ENCODE measurements around the gene TIPRL. TPM values are rescaled to one million over a fixed set of nuclear protein-coding genes. Genes with fewer than 3 reads are reported as not detected.

The TIPRL gene
- total and polyA plus RNA-seq, 11 donors = 11.8 to 39.4 (median 32.7) TPM

DNA sequence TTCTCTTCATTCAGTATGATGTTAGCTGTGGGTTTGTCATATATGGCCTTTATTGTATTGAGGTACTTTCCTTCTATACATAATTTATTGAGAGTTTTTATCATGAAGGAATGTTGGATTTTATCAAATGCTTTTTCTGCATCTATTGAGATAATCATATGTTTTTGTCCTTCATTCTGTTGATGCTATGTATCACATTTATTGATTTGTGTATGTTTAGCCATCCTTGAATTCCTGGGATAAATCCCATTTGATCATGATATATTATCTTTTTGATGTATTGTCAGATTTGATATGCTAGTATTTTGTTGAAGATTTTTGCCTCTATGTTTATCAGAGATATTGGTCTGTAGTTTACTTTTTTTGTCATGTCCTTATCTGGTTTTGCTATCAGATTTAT, 21.1 kb upstream of the TIPRL start:
- DNase-seq (no peak), ATAC-seq (no peak)
- H3K4me3 ChIP-seq = no peak overlapping the region
- H3K27ac ChIP-seq = no peak overlapping the region
- intact Hi-C loops (cut with DNase I) = no loop called here
- TF ChIP-seq POLR2A (IDR thresholded peaks at IDR 0.05) = no peak
- TF ChIP-seq, protein P1, sequence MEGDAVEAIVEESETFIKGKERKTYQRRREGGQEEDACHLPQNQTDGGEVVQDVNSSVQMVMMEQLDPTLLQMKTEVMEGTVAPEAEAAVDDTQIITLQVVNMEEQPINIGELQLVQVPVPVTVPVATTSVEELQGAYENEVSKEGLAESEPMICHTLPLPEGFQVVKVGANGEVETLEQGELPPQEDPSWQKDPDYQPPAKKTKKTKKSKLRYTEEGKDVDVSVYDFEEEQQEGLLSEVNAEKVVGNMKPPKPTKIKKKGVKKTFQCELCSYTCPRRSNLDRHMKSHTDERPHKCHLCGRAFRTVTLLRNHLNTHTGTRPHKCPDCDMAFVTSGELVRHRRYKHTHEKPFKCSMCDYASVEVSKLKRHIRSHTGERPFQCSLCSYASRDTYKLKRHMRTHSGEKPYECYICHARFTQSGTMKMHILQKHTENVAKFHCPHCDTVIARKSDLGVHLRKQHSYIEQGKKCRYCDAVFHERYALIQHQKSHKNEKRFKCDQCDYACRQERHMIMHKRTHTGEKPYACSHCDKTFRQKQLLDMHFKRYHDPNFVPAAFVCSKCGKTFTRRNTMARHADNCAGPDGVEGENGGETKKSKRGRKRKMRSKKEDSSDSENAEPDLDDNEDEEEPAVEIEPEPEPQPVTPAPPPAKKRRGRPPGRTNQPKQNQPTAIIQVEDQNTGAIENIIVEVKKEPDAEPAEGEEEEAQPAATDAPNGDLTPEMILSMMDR (IDR thresholded peaks at IDR 0.05) = no peak
- H3K36me3 ChIP-seq = no peaks in the 10 kb centered on the region
- H3K27me3 ChIP-seq = no peaks in the 10 kb centered on the region
- H3K9me3 ChIP-seq = peaks cover 0 to 33% (median 5%) of the 10 kb centered on the region in 12 donors
- H3K4me1 ChIP-seq = no peaks in the 10 kb centered on the region

GRCh38 chr1:168159251-168159650, 19.5 kb upstream of the TIPRL start:
- H3K4me1 ChIP-seq = no peaks in the 10 kb centered on the region
- intact Hi-C loops (cut with DNase I) = no loop called here
- no peak overlapping the region for H3K27ac ChIP-seq
- WGBS, 4 donors = 48 to 54% (median 52%) methylated on average over 1 of the region's 1 CpG
- TF ChIP-seq, protein P1 (IDR thresholded peaks at IDR 0.05) = no peak
- TF ChIP-seq POLR2A (IDR thresholded peaks at IDR 0.05) = no peak
- ATAC-seq = no peak
- DNase-seq = no peak
- no peaks in the 10 kb centered on the region for H3K36me3 ChIP-seq
- H3K27me3 ChIP-seq = no peaks in the 10 kb centered on the region
- no peak overlapping the region for H3K4me3 ChIP-seq
- peaks cover 0 to 33% (median 5%) of the 10 kb centered on the region in 12 donors for H3K9me3 ChIP-seq

DNA sequence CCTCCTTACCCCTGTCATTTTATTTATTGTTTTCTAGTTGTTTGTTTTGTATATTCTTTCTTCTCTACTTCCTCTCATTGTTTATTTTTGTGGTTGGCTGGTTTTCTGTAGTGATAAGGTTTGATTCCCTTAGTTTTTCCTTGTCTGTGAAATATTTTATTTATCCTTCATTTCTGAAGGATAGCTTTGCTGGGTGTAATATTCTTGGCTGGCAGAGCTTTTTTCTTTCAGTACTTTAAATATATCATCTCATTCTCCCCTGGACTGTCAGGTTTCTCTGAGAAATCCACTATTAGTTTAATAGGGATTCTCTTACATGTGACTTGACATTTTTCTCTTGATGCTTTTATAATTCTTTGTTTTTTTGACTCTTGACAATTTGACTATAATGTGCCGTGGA, 18.8 kb upstream of the TIPRL start:
- 94 to 98% (median 95%) methylated on average over 1 of the region's 1 CpG for WGBS, 4 donors
- ATAC-seq = no peak

DNA sequence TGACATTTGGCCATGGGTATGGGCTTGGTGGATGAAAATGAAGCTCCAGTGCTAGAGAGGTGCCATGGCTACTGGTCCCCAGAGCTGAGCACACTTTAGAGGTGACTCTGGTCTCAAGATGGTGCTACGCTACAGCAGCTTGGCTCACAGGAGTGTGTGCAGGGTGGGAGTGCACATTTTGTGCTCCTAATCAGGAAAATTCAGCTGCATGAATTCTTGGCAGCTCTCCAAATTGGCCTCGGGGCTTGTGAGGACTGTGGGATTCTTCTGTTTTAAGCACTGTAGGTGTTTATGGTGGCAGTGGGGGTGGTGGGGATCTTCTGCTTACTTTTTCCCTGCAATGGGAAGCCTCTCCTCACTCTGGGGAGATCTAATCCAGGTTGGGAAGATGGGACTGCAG, 17.3 kb upstream of the TIPRL start:
- no peaks in the 10 kb centered on the region for H3K4me1 ChIP-seq
- H3K4me3 ChIP-seq = no peak overlapping the region
- DNase-seq = no peak
- intact Hi-C loops (cut with DNase I) = no loop called here
- TF ChIP-seq POLR2A (IDR thresholded peaks at IDR 0.05) = no peak
- TF ChIP-seq, protein P1 (IDR thresholded peaks at IDR 0.05) = no peak
- WGBS, 4 donors = 32 to 50% (median 34%) methylated on average over 2 of the region's 2 CpGs
- ATAC-seq = no peak
- no peaks in the 10 kb centered on the region for H3K27me3 ChIP-seq
- H3K9me3 ChIP-seq = peaks cover 0 to 33% (median 5%) of the 10 kb centered on the region in 12 donors
- H3K36me3 ChIP-seq = no peaks in the 10 kb centered on the region
- H3K27ac ChIP-seq = no peak overlapping the region

More for the DNA sequence above, 18.8 kb upstream of the TIPRL start:
- no peak for TF ChIP-seq POLR2A (IDR thresholded peaks at IDR 0.05)
- TF ChIP-seq, protein P1 (IDR thresholded peaks at IDR 0.05) = no peak
- no peaks in the 10 kb centered on the region for H3K27me3 ChIP-seq
- DNase-seq = no peak
- intact Hi-C loops (cut with DNase I) = no loop called here
- H3K27ac ChIP-seq = no peak overlapping the region
- H3K36me3 ChIP-seq = no peaks in the 10 kb centered on the region
- H3K9me3 ChIP-seq = peaks cover 0 to 33% (median 5%) of the 10 kb centered on the region in 12 donors
- H3K4me1 ChIP-seq = no peaks in the 10 kb centered on the region
- H3K4me3 ChIP-seq = no peak overlapping the region

Data from heart left ventricle (tissue), 16 donors.